ENCODE data around the gene TP53BP1.

Gene TP53BP1

DNA sequence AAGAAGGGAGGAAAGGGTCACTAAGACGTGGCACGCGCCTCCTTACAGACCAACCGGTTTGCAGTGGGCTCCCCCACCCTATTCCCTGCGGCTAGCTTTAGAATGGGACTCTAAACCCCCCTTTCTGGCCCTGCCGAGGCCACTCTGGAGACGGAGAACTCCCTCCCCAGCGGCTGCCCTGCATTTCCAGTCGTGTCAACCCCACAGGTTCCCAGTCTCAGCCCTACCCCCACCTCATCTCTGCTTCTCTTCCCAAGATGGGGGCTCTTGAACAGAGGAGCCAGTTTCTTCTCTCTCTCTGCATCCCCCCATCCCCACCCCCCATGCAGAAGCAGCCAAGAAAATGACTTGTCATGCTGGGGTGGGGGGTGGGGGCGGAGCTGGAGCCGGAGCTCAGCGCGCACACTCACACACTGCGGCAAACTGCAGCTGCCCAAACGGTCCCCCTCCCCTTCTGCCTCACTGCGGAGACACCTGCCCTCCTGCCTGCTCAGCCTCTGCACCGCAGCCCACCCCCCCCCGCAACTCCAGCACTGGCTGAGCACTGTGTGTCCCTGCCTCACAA, 25.3 kb upstream of the TP53BP1 start:
- TF ChIP-seq CTCF (IDR thresholded peaks at IDR 0.05; ENCODE audit: insufficient read depth, low read depth, low read length, missing control alignments) = no peak
- H3K4me3 ChIP-seq (ENCODE audit: low read depth, low read length) = no peak overlapping the region
- DNase-seq (ENCODE audit: low read depth) = no peak

- TF ChIP-seq CTCF (IDR thresholded peaks at IDR 0.05; ENCODE audit: insufficient read depth, low read depth, low read length, missing control alignments) = no peak
- H3K4me3 ChIP-seq (ENCODE audit: low read depth, low read length) = no peak within 1 kb of the TSS
- no peak for DNase-seq (ENCODE audit: low read depth)
Observed at GRCh38 chr15:43517354-43518196, 24.6 kb upstream of the TP53BP1 start, which contains the start of gene MAP1A. Gene MAP1A, plus strand, starts transcription at chr15:43517608. Its CDS starts 3,866 bp downstream, at chr15:43521474.

GRCh38 chr15:43516801-43517353, 23.9 kb upstream of the TP53BP1 start:
- no peak overlapping the region for H3K4me3 ChIP-seq (ENCODE audit: low read depth, low read length)
- DNase-seq (ENCODE audit: low read depth) = no peak
- no peak for TF ChIP-seq CTCF (IDR thresholded peaks at IDR 0.05; ENCODE audit: insufficient read depth, low read depth, low read length, missing control alignments)

DNA sequence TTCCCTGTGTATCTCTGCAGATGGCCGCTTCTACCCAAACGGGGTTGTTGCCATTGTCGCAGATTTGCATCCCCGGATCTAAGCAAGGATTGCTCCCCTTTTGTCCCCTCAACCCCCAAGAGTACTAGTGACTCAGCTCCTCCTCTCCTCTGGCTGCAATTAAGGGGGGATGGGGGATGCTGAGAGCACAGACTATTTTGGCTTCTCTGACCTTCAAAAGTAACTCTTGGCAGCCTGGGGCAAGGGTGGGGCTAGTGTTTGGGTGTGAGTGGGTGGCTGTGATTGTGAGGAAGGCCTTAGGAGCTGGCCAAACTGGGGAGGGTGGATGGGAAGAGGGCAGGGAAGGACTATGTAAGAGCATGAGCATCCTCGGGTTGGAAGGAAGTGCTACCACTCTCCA, 23.2 kb upstream of the TP53BP1 start:
- DNase-seq (ENCODE audit: low read depth) = no peak
- no peak overlapping the region for H3K4me3 ChIP-seq (ENCODE audit: low read depth, low read length)

DNA sequence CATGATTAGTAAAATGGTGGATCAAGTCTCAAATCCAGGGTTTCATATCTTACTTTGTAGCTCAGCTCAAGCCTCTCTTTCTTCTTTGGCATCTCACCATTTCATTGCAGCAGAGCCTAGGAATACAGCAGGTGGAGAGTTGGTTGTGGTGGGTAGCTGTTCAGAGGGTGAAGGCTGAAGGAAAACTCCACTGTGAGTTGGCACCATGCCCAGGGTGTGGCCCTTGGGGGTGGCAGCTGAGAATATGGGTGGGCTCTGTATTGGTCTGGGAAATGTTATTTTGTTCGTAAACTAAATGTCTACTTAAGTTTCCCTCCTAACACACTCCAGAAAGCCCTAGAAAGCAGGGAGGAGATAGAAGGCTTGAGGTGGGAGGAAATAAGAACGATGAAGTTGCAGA, 22.8 kb upstream of the TP53BP1 start:
- TF ChIP-seq CTCF (IDR thresholded peaks at IDR 0.05; ENCODE audit: insufficient read depth, low read depth, low read length, missing control alignments) = no peak
- no peak overlapping the region for H3K4me3 ChIP-seq (ENCODE audit: low read depth, low read length)
- DNase-seq (ENCODE audit: low read depth) = no peak

More for the DNA sequence above, 23.2 kb upstream of the TP53BP1 start:
- TF ChIP-seq CTCF (IDR thresholded peaks at IDR 0.05; ENCODE audit: insufficient read depth, low read depth, low read length, missing control alignments) = no peak

GRCh38 chr15:43514241-43515057, 21.5 kb upstream of the TP53BP1 start:
- peak; percentile 71 for TF ChIP-seq CTCF (IDR thresholded peaks at IDR 0.05; ENCODE audit: insufficient read depth, low read depth, low read length, missing control alignments)
- H3K4me3 ChIP-seq (ENCODE audit: low read depth, low read length) = no peak overlapping the region
- DNase-seq (ENCODE audit: low read depth) = peak; percentile 27

Measured in GM12865 (cell line).